H1 (cell line): Measurements from ENCODE around the gene CACNB4. TPM values are rescaled to one million over a fixed set of nuclear protein-coding genes. Genes with fewer than 3 reads are reported as not detected.
A peak's percentile ranks its signal among the peaks of the same experiment; 100 is the strongest.

Source experiments
- EZH2 ChIP-seq: fragments of 200-600 bp; sonication (generic); IDR thresholded peaks from 2 replicates; pipeline ENCODE4 v1.7.1; 2012; ENCODE audit warnings: low read depth, mild to moderate bottlenecking, moderate library complexity, low read length, inconsistent platforms; ENCODE audit not compliant: severe bottlenecking
- RFX5 ChIP-seq: IDR thresholded peaks from 2 replicates; pipeline ENCODE4 v1.6.1; 2011; ENCODE audit warnings: low read depth, low read length, improper control_type of control experiment, borderline replicate concordance
- SP4 ChIP-seq: IDR thresholded peaks from 2 replicates; pipeline ENCODE4 v1.6.1; 2012; ENCODE audit warnings: low read length, inconsistent platforms
- polyA plus RNA-seq, 7 experiments: library from polyadenylated mRNA; depleted of rRNA in 3 of 7; stranded (reverse) in 5 of 7; unstranded in 2 of 7; fragments of >200 nt in 5 of 7; fragments of 200-250 nt in 2 of 7; gene quantifications; 1 replicate in 5 of 7; 2 replicates in 1 of 7; 4 replicates in 1 of 7; pipeline versions ENCODE4 v1.2.1 to v1.2.3, GENCODE V29; 2011 to 2013; ENCODE audit warnings: missing spikeins in 2 of 7, mixed read lengths in 2 of 7
- total RNA-seq: library from RNA; stranded (reverse); fragmentation: NEBNext Ultra II Directional; extraction: Animal tissue kit (Norgen Biotek cat#: 25700); gene quantifications from 2 replicates; pipeline ENCODE4 v1.2.1, GENCODE V29; 2021
- TF ChIP-seq, protein P1 (sequence below), 3 experiments: IDR thresholded peaks; 1 replicate in 2 of 3; 2 replicates in 1 of 3; pipeline versions ENCODE4 v1.5.1 to v1.6.1; 2011; ENCODE audit warnings: low read length in 3 of 3, mild to moderate bottlenecking in 3 of 3, inconsistent platforms in 2 of 3, low read depth in 1 of 3, moderate library complexity in 1 of 3; ENCODE audit not compliant: insufficient read depth in 1 of 3; ENCODE audit errors: control extremely low read depth in 1 of 3

The CACNB4 gene
- total and polyA plus RNA-seq, 2 of the 8 experiments (the other 6 are each of a cell fraction or from before 2014, with no cell fraction given) = 2.0 to 4.0 TPM

GRCh38 chr2:152099367-152100050 lies 665 bp upstream of the CACNB4 start (continued):
- TF ChIP-seq, protein P1, sequence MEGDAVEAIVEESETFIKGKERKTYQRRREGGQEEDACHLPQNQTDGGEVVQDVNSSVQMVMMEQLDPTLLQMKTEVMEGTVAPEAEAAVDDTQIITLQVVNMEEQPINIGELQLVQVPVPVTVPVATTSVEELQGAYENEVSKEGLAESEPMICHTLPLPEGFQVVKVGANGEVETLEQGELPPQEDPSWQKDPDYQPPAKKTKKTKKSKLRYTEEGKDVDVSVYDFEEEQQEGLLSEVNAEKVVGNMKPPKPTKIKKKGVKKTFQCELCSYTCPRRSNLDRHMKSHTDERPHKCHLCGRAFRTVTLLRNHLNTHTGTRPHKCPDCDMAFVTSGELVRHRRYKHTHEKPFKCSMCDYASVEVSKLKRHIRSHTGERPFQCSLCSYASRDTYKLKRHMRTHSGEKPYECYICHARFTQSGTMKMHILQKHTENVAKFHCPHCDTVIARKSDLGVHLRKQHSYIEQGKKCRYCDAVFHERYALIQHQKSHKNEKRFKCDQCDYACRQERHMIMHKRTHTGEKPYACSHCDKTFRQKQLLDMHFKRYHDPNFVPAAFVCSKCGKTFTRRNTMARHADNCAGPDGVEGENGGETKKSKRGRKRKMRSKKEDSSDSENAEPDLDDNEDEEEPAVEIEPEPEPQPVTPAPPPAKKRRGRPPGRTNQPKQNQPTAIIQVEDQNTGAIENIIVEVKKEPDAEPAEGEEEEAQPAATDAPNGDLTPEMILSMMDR (IDR thresholded peaks at IDR 0.05; ENCODE audit: control extremely low read depth in 1 of 3, insufficient read depth in 1 of 3, low read depth in 1 of 3, low read length in 3 of 3) = no peak
- TF ChIP-seq RFX5 = no peak
- TF ChIP-seq EZH2 = peak; percentile 61
- TF ChIP-seq SP4 = no peak
- TF ChIP-seq, all 59 proteins: peak for 5
